Neutrophil (primary cell): Measurements from ENCODE around the gene SCRN1.

Experiments
- H3K27ac ChIP-seq: fragments of 200-600 bp; sonication (generic); 2 replicates; pipeline ENCODE4 v1.5.1; 2016; ENCODE audit warnings: mild to moderate bottlenecking, moderate library complexity
- H3K27me3 ChIP-seq: fragments of 200-600 bp; sonication (generic); 2 replicates; pipeline ENCODE4 v1.6.0; 2016; ENCODE audit warnings: mild to moderate bottlenecking
- H3K36me3 ChIP-seq: fragments of 200-600 bp; sonication (generic); 2 replicates; pipeline ENCODE4 v1.5.1; 2017
- H3K4me1 ChIP-seq, 2 experiments: fragments of 200-600 bp in 1 of 2; sonication (generic) in 1 of 2; 1 replicate in 1 of 2; 2 replicates in 1 of 2; pipeline versions ENCODE4 v1.5.1 to v1.6.1; 2013 to 2016; ENCODE audit warnings: low read depth in 1 of 2, low read length in 1 of 2, mild to moderate bottlenecking in 1 of 2, moderate library complexity in 1 of 2; ENCODE audit not compliant: control insufficient read depth in 1 of 2, insufficient read depth in 1 of 2
- H3K4me3 ChIP-seq, 2 experiments: fragments of 200-600 bp in 1 of 2; sonication (generic) in 1 of 2; 1 replicate in 1 of 2; 2 replicates in 1 of 2; pipeline ENCODE4 v1.5.1; 2013 to 2016; ENCODE audit warnings: low read depth in 1 of 2, low read length in 1 of 2, mild to moderate bottlenecking in 1 of 2, moderate library complexity in 1 of 2
- H3K9me3 ChIP-seq: fragments of 200-600 bp; sonication (generic); 2 replicates; pipeline ENCODE4 v1.5.1; 2016
- TF ChIP-seq, protein P1 (sequence below): fragments of 200-600 bp; sonication (generic); IDR thresholded peaks from 2 replicates; pipeline ENCODE4 v1.5.1; 2016; ENCODE audit warnings: antibody characterized with exemption

The SCRN1 gene

DNA sequence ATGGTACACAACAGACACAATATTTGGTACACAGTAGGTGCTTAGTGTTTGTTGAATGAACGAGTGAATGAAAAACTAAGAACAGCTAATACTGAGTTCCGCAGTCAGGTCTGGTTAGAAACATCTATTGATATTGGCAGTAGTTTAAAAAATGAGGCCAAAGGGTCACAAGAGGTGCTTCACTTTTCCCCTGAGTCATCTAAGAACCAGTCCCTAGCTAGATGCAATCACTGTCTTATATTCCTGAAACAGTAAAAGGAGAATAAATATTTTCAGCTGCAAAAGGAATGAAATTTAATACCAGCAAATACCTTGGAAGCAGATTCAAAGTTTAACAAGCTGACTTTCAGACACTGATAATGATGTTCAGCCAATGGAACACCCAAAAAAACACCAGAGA lies 54.5 kb downstream of the SCRN1 start:
- Histone ChIP-seq H3K4me3 (no peak overlapping the region), H3K36me3 (peaks cover 11% of the 10 kb centered on the region), H3K4me1 (no peaks in the 10 kb centered on the region), H3K9me3 (no peaks in the 10 kb centered on the region), H3K27me3 (no peaks in the 10 kb centered on the region), H3K27ac (no peak overlapping the region)
- TF ChIP-seq, protein P1, sequence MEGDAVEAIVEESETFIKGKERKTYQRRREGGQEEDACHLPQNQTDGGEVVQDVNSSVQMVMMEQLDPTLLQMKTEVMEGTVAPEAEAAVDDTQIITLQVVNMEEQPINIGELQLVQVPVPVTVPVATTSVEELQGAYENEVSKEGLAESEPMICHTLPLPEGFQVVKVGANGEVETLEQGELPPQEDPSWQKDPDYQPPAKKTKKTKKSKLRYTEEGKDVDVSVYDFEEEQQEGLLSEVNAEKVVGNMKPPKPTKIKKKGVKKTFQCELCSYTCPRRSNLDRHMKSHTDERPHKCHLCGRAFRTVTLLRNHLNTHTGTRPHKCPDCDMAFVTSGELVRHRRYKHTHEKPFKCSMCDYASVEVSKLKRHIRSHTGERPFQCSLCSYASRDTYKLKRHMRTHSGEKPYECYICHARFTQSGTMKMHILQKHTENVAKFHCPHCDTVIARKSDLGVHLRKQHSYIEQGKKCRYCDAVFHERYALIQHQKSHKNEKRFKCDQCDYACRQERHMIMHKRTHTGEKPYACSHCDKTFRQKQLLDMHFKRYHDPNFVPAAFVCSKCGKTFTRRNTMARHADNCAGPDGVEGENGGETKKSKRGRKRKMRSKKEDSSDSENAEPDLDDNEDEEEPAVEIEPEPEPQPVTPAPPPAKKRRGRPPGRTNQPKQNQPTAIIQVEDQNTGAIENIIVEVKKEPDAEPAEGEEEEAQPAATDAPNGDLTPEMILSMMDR: no peak

DNA sequence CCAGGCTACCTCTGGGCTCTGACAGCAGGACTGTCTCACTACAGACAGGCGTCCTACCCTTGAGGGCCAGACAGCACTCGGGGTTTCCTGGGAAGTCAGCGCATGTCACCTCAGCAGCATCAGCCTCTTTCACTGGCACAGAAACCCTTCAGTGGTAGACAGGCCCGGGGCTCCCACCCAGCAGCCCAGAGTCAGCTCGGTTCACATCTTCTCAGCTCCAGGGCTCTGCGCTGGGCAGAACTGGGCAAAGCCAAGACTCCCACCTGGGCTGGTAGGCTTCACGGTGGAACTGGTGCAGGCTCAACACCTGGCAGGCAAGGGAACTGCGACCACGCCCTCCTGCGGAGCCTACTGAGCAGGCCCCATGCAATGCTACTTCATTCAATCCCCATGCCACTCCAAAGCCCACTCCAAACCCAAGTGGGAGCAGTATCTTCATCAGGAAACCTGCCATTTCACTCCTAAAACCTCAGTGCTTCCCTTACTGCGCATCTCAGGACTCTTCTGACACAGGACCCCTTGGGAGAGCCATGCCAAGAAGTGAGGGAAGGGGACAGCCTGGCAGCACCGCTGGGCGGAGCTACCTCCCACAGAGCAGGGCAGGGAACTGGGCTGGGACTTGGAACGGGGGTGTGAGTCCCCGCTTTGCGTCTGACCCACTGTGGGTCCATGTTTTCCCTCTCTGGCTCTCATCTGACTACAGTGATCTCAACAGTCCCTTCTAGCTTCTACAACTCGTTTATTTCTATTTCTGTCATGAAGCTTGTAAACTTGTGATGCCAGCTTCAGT lies 60.4 kb downstream of the SCRN1 start:
- TF ChIP-seq, protein P1: no peak
- Histone ChIP-seq H3K9me3 (no peaks in the 10 kb centered on the region), H3K27ac (no peak overlapping the region), H3K27me3 (no peaks in the 10 kb centered on the region), H3K4me3 (no peak overlapping the region), H3K4me1 (no peaks in the 10 kb centered on the region), H3K36me3 (peaks cover 4% of the 10 kb centered on the region)

DNA sequence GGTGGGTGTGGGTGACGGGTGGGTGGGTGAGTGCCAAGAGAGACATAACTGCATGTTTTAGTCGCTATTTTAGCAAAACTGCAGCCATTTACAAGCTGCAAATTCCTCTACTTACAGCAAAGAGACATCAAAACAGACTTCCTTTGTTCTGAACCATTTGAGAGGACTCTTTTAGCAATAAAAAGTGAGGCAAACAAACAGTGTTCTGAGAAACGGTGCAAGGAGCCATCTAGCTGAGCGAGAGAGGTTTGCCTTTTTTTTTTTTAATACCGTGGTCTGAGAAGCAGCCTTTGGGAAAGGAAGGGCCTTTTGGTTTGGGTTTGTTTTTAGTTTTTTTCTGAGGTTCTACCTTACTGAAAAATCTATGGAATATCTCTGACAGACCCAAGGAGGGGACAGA lies 62.9 kb downstream of the SCRN1 start:
- no peaks in the 10 kb centered on the region for H3K36me3 ChIP-seq
- no peaks in the 10 kb centered on the region for H3K9me3 ChIP-seq
- H3K4me3 ChIP-seq: no peak overlapping the region
- no peak overlapping the region for H3K27ac ChIP-seq
- H3K27me3 ChIP-seq: no peaks in the 10 kb centered on the region
- TF ChIP-seq, protein P1: no peak
- H3K4me1 ChIP-seq: no peaks in the 10 kb centered on the region

DNA sequence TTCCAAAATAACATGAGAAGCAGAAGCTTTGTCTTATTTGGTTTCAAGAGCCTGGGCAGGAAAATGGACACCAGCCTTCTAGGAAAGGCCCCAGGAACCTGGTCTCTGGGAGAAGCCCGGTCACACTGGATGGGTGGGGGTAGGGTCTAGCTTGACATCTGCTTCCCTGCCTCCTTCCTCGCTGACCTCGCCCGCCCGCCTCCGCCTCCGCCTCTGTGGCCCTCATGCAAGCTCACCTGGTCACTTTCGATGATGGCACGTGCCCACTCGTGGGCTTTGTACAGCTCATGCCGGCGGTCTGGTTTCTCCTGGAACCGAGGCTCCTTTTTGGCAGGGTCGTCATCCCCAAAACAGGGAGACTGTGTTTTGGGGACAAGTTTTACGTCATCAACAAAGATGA lies 63.4 kb downstream of the SCRN1 start:
- H3K27ac ChIP-seq: no peak overlapping the region
- no peak overlapping the region for H3K4me3 ChIP-seq
- H3K9me3 ChIP-seq: no peaks in the 10 kb centered on the region
- no peaks in the 10 kb centered on the region for H3K27me3 ChIP-seq
- H3K4me1 ChIP-seq: no peaks in the 10 kb centered on the region
- TF ChIP-seq, protein P1: no peak
- H3K36me3 ChIP-seq: no peaks in the 10 kb centered on the region

DNA sequence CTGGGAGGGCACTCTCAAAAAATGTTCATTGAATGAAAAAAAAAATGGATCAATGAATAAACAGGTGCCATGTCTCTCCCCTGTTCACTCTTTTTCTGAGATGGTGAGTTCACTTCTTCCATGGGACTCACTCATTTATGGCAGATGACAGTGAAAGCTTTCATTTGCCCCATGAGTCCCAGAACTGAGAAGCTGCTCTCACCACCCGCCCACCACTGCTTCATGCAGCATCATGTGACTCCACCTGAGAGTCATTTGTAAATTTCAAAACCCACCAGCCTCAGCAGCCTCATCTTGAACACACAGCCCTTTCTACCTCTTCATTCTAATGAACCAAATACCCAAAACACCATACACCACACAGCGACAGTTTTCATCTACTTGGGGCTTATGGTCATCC lies 64.9 kb downstream of the SCRN1 start:
- Histone ChIP-seq H3K36me3 (no peaks in the 10 kb centered on the region), H3K27ac (no peak overlapping the region), H3K27me3 (no peaks in the 10 kb centered on the region), H3K9me3 (no peaks in the 10 kb centered on the region), H3K4me1 (no peaks in the 10 kb centered on the region), H3K4me3 (no peak overlapping the region)
- TF ChIP-seq, protein P1: no peak
